Sciatic nerve (tissue), 2 donors: ENCODE measurements around the gene PDGFA. TPM values are rescaled to one million over a fixed set of nuclear protein-coding genes. Genes with fewer than 3 reads are reported as not detected.

Source experiments
- ATAC-seq: fragments of 200-7000 bp; cut with Tn5 transposase; one replicate; pipeline ENCODE4 v1.9.1; 2020; ENCODE audit warnings: mild to moderate bottlenecking, moderate library complexity
- DNase-seq: peaks from one replicate; pipeline ENCODE4 v3.0.0-alpha.2; 2020; ENCODE audit warnings: low spot score
- intact Hi-C: fragments of 100-400 bp; cut with DNase I; formaldehyde crosslinking; loops from one replicate; pipeline ENCODE4 v1.14.2; 2022
- total RNA-seq: library from RNA; stranded (reverse); fragmentation: NEBNext Ultra II Directional; extraction: Animal tissue kit (Norgen Biotek cat#: 25700); gene quantifications from one replicate; pipeline ENCODE4 v1.2.1, GENCODE V29; 2021
- donor health status: DM: no; HTN: no; CAD: no.
- donor health status: DM: no; HTN: no; CAD: no.

PDGFA gene
- total RNA-seq, 1 donor from 2014 or later = 36.5 TPM

- intact Hi-C loops = no loop called here
- ATAC-seq = peak; percentile 8
These were observed 1.8 kb upstream of the PDGFA start for GRCh38 chr7:521221-522070.

DNA sequence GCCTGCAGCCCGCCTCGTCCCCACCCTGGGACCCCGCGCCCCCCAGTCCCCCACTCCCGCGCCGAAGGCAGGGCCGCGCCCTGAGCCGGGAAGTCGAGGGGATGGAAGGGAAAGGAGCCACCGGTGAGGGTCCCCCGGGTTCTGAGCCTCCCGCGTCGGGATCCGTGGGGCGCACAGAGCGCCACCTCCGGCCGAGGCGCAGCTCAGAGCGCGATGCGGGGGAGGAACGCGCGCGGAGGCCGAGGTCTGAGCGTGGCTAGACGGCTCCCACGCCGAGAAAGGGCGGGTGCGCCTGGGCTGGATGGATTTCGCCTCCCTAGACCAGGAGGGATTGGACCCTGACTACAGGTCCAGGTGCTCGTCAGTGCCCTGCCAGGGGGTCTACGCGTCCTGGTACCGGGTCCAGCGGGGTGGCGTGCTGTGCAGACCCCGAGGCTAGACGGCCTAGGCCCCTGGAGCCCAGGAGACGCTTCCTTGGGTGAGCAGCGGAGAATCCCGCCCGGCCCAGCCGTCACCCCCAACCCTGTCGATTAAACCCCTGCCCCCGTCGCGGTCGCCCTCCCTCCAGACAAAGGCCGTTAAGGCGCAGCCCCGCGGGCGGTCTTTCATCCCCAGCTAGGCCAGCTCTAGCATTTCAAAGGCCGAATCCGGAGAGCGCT is 986 bp upstream of the PDGFA start:
- intact Hi-C loops = no loop called here
- ATAC-seq (no peak), DNase-seq (no peak)

More at GRCh38 chr7:521221-522070, 1.8 kb upstream of the PDGFA start:
- no peak for DNase-seq

DNA sequence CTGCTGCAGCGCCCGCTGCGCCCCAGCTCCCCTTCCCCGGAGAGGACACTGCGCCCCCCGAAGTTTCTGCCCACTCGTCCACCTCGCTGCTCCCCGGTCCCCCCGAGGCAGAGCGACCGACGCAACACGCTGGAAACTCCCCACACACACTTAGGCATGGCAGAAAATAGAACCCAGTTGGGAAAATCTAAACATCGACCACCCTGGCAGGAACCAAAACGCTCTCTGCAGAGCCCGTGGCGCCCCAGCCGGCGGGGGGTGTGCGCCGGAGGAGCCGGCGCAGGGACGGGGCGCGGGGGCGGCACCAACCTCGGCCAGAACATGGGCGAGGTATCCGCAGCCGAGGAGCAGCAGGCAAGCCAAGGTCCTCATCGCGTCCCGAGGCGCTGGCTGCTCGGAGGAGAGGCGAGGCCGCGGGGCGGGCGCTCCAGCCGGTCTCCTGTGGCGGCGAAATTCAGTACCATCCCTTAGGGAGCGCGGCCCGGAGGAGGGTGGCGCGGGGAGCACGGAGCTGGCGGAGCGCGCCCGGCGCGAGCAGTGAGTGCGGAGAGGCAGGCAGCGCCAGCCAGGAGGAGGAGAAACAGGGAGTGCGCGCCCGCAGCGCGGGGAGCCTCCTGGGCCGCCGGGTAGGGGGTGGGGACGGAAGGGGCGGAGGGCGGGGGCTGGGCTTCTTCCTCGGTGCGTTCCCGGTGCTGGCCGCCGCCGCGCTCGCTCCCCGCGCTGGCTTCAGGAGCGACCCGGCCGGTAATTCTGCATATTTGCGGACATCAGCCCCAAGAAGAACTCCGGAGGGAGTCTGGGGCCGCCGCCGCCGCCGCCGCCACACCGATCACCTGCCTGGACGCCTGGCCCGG is 789 bp downstream of the PDGFA start:
- ATAC-seq = peak; percentile 69
- intact Hi-C loops = loop anchor here (10.0 kb wide), 1 partner anchor 184 kb away; no protein-coding TSS in a partner anchor

DNA sequence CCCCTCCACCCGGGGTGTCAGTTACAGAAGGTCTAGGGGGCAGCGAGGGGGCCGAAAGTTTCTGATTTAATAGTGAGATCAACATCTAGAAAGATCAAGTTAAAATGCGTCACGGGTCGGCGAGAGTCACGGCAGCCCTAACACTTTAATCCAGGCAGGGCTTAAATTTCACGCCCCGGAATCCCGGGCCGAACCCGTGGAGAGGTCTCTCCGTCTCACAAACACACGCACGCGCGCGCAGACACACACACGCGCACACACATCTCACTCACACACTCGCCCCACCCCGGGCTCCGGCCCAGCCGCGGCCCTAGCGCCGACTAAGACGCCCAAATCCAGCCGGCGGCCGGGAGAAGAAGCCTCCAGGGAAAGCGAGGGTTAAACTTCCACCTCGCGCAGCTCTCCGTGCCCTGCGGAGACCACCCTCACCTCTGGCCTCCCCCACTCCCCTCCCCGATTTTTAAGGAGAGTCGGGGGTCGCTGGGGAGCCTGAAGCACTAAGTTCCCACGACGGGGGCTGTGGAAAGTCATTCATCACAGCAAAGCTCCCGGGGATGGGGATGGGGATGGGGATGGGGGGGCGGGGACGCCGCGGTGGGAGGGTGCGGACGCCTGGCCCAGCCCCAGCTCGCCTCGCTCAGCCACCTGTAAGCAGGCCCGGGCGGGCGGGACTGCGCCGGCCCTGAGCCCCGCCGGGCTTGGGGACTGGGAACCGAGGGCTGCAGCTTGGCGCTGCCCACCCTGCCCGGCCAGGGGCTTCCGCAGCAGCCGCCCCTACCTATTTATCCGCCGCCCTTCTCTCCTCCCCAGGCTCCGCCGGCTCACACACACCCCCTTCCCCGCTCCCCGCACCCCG is 1.6 kb downstream of the PDGFA start:
- ATAC-seq = peak; percentile 48
- intact Hi-C loops = loop anchor here (10.0 kb wide), 1 partner anchor 183 kb away; no protein-coding TSS in a partner anchor
- no peak for DNase-seq

More for the DNA sequence above, 789 bp downstream of the PDGFA start:
- DNase-seq = peak; percentile 87

DNA sequence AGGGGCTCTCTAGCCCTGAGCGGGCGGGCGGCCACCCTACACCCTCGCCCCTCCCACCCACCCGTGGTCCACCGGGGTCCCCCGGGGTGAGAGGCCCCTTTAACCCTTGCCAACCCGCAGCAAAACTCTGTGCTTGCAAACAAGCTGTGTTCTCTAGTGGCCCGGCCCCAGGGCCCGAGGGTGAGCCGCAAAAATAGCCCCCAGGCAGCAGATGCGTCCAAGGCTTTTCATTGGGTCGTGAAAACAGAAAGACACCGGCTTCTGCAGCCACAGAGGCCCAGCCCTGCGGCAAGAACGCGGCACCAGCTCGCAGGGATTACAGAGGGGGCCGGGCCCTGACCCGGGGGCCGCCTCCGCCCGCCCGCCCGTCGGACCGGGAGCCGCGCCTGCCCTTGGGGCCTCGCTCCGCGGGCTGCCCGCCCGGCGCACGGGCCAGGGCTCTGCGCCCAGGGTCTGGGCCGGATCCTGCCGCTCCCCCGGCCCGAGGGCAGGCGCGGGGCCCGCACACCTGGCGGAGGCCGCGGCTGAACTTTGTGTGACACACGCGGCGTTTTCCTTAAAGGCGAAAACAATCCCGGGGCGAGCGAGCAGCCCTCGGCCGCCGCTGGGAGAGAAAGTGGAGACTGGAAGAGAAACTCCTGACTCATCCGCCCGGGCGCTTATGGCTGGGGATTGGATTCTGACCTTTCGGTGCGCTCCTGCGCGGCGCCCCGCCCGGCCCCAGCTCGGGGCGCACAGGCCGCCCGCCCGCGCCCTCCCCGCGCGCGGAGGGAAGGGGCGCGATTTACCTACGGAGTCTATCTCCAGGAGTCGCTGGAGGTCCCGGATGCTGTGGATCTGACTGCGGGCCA is 2.8 kb downstream of the PDGFA start:
- intact Hi-C loops = loop anchor here (10.0 kb wide), 1 partner anchor 182 kb away; no protein-coding TSS in a partner anchor
- DNase-seq = no peak
- no peak for ATAC-seq

GRCh38 chr7:516216-516605 is 3.4 kb downstream of the PDGFA start:
- intact Hi-C loops = loop anchor here (10.0 kb wide), 1 partner anchor 181 kb away; no protein-coding TSS in a partner anchor
- ATAC-seq (no peak), DNase-seq (no peak)

GRCh38 chr7:515628-516027 is 4.0 kb downstream of the PDGFA start:
- ATAC-seq = no peak
- no peak for DNase-seq
- intact Hi-C loops = loop anchor here (10.0 kb wide), 1 partner anchor 181 kb away; no protein-coding TSS in a partner anchor

DNA sequence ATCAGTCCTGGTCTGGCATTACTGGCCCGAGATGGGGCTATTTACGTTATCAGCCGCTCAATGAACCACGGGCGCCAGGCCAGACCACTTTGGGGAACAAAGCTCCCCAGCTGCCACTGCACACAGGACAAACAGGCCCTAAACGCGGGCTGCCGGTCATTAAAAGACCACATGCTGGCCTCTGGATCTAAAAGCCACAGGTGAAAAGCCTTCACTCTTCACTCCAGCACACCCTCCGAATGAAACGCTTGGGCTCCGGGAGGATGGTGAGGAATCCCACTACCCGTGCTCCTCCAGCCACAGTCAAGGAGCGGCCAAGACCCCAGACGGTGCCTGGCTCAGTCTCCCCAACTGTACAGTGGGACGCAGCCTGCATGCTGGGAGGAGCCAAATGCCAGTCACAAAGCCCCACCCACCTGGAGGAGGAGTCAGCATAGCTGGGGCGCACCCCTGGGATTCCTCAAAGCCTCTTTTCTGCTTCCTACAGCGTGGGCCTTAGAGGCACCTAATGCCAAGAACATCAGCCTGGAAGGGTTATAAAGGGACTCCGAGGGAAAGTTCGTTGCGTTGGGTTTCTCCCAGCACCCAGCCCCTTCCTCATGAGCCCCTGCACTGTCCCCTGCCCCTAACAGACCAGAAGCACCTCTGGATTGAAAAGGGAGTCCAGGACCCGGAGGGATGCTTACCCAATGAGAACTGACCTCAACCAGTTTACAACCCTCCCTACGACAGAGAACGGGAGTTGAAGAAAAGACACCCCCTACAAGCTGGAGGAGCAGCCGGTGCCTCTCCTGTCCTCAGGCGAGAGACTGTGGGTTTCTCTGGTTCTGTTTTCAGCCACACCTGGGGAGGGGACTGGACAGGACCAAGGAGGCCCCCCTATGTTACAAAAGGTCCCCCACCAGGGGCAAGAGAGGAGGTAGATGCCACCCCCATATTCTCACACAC is 4.7 kb downstream of the PDGFA start:
- ATAC-seq = peak; percentile 39
- intact Hi-C loops = loop anchor here (10.0 kb wide), 1 partner anchor 180 kb away; no protein-coding TSS in a partner anchor
- no peak for DNase-seq

- ATAC-seq (no peak), DNase-seq (no peak)
- intact Hi-C loops = loop anchor here (10.0 kb wide), 1 partner anchor 179 kb away; no protein-coding TSS in a partner anchor
These were observed 5.4 kb downstream of the PDGFA start for GRCh38 chr7:514242-514641.

- ATAC-seq (no peak), DNase-seq (no peak)
- intact Hi-C loops = loop anchor here (10.0 kb wide), 1 partner anchor 179 kb away; no protein-coding TSS in a partner anchor
These were observed 6.0 kb downstream of the PDGFA start for GRCh38 chr7:513521-514166.

GRCh38 chr7:512541-513311 is 6.9 kb downstream of the PDGFA start:
- ATAC-seq (no peak), DNase-seq (no peak)
- intact Hi-C loops = loop anchor here (10.0 kb wide), 1 partner anchor 178 kb away; no protein-coding TSS in a partner anchor

DNA sequence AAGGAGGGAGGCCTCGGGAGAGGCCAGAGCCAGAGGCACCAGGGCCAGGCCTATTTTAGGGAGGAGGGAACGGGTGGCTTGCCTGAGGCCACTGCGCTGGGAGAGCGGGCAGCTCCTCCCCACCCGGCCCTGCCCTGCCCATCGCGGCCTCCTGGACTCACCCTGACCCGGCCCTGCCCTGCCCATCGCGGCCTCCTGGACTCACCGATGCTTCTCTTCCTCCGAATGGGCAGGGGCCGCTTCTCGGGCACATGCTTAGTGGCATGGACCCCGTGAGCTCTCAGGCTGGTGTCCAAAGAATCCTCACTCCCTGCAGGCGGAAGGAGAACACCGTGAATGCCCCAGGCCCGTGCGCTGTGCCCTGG is 7.5 kb downstream of the PDGFA start:
- intact Hi-C loops = loop anchor here (10.0 kb wide), 1 partner anchor 177 kb away; no protein-coding TSS in a partner anchor
- DNase-seq (no peak), ATAC-seq (no peak)

GRCh38 chr7:511476-512145 is 8.0 kb downstream of the PDGFA start:
- ATAC-seq (no peak), DNase-seq (no peak)
- intact Hi-C loops = loop anchor here (10.0 kb wide), 1 partner anchor 177 kb away; no protein-coding TSS in a partner anchor

GRCh38 chr7:510782-511281 is 8.8 kb downstream of the PDGFA start:
- DNase-seq (no peak), ATAC-seq (no peak)
- intact Hi-C loops = loop anchor here (10.0 kb wide), 1 partner anchor 176 kb away; no protein-coding TSS in a partner anchor
